AG04449 (cell line): ENCODE data around the gene KRT72.

Experiments
- CTCF ChIA-PET: fragments of 350-600 bp; formaldehyde crosslinking; extraction: SDS; loops from one replicate; lab custom pipeline; 2021; ENCODE audit warnings: antibody characterized with exemption; lab: Yijun Ruan, JAX
- POLR2A ChIA-PET: fragments of 400-600, 350-600 bp; formaldehyde crosslinking; extraction: SDS; loops from one replicate; lab custom pipeline; 2020; ENCODE audit warnings: antibody characterized with exemption, inconsistent platforms; lab: Yijun Ruan, JAX
- DNase-seq: peaks from one replicate; pipeline ENCODE4 v3.0.0-alpha.2; 2010; ENCODE audit warnings: low read depth, low spot score
- H3K4me3 ChIP-seq: 2 replicates; pipeline ENCODE4 v1.5.1; 2011; ENCODE audit warnings: low read depth, mild to moderate bottlenecking, control low read depth, low read length
- CTCF ChIP-seq: IDR thresholded peaks from one replicate; pipeline ENCODE4 v1.5.1; 2011; ENCODE audit warnings: mild to moderate bottlenecking, moderate library complexity, low read length, control low read depth, inconsistent platforms; ENCODE audit not compliant: insufficient read depth; ENCODE audit errors: missing control alignments

Gene KRT72

GRCh38 chr12:52631264-52631663, 30.0 kb upstream of the KRT72 start:
- DNase-seq, result no peak
- no peak overlapping the region for H3K4me3 ChIP-seq
- POLR2A ChIA-PET, result no interaction called here
- CTCF ChIA-PET, result no interaction called here
- TF ChIP-seq CTCF, result no peak

GRCh38 chr12:52630599-52631200, 29.4 kb upstream of the KRT72 start:
- no peak for DNase-seq
- TF ChIP-seq CTCF, result no peak
- ChIA-PET CTCF (no interaction called here), POLR2A (no interaction called here)
- H3K4me3 ChIP-seq, result no peak overlapping the region

- ChIA-PET POLR2A (no interaction called here), CTCF (no interaction called here)
- no peak overlapping the region for H3K4me3 ChIP-seq
- DNase-seq, result no peak
- TF ChIP-seq CTCF, result no peak
These were observed 28.8 kb upstream of the KRT72 start for GRCh38 chr12:52630008-52630500.

GRCh38 chr12:52629281-52630007, 28.2 kb upstream of the KRT72 start:
- POLR2A ChIA-PET, result no interaction called here
- H3K4me3 ChIP-seq, result no peak overlapping the region
- CTCF ChIA-PET, result no interaction called here
- DNase-seq, result no peak
- TF ChIP-seq CTCF, result no peak

GRCh38 chr12:52628841-52629240, 27.6 kb upstream of the KRT72 start:
- ChIA-PET CTCF (no interaction called here), POLR2A (no interaction called here)
- DNase-seq, result no peak
- TF ChIP-seq CTCF, result no peak
- no peak overlapping the region for H3K4me3 ChIP-seq

- POLR2A ChIA-PET, result no interaction called here
- CTCF ChIA-PET, result no interaction called here
- no peak overlapping the region for H3K4me3 ChIP-seq
- TF ChIP-seq CTCF, result no peak
- no peak for DNase-seq
These were observed 26.8 kb upstream of the KRT72 start for GRCh38 chr12:52628111-52628507.
